HepG2 (cell line): ENCODE results near the gene SEC14L5. TPM values are rescaled to one million over a fixed set of nuclear protein-coding genes. Genes with fewer than 3 reads are reported as not detected.
A peak's percentile ranks its signal among the peaks of the same experiment; 100 is the strongest.

Experiments used
- ATAC-seq: fragments of 200-7000 bp; cut with Tn5 transposase; 3 replicates; pipeline ENCODE4 v1.9.1; 2020; ENCODE audit warnings: mild to moderate bottlenecking, moderate library complexity
- BruUV-seq: library from RNA; stranded (reverse); fragments of 400-500 nt; replicated peaks from 2 replicates; lab custom pipeline; 2021; lab: Mats Ljungman, UMichigan
- CTCF ChIA-PET: fragments of 300-600 bp; formaldehyde crosslinking; extraction: SDS; loops from one replicate; lab custom pipeline; 2021; ENCODE audit warnings: low total read pairs, inconsistent platforms, low intra/inter-chr PET ratio; lab: Yijun Ruan, JAX
- POLR2A ChIA-PET: fragments of 350-600 bp; sonication (Branson Sonifier 250); formaldehyde crosslinking; loops from one replicate; lab custom pipeline; 2020; ENCODE audit warnings: antibody characterized with exemption, inconsistent platforms; lab: Yijun Ruan, JAX
- DNase-seq: peaks from one replicate; pipeline ENCODE4 v3.0.0-alpha.2; 2015; ENCODE audit warnings: low spot score
- FAIRE-seq: peaks from 3 replicates; lab custom pipeline; 2011; peaks lifted over from hg19 to GRCh38; lab: Jason Lieb, UNC
- H2AFZ ChIP-seq: one replicate; pipeline ENCODE4 v1.6.1; 2011; ENCODE audit warnings: low read length, inconsistent platforms
- H3K27ac ChIP-seq: fragments of 300-600 bp; 3 replicates; pipeline ENCODE4 v1.8.0; 2011; ENCODE audit warnings: mixed run types, mild to moderate bottlenecking, mixed read lengths, low read length, inconsistent platforms; ENCODE audit not compliant: insufficient read depth; ENCODE audit errors: extremely low read length
- H3K27me3 ChIP-seq, 2 experiments: fragments of 200-600 bp in 1 of 2; 2 replicates in 1 of 2; 3 replicates in 1 of 2; pipeline versions ENCODE4 v1.6.0 to v1.8.0; 2011; ENCODE audit warnings: low read length in 2 of 2, mild to moderate bottlenecking in 2 of 2, moderate library complexity in 2 of 2, inconsistent platforms in 1 of 2; ENCODE audit not compliant: insufficient read depth in 2 of 2, control insufficient read depth in 1 of 2
- H3K36me3 ChIP-seq, 2 experiments: fragments of 200-600 bp in 1 of 2; replicated peaks in 1 of 2; 2 replicates in 1 of 2; 3 replicates in 1 of 2; pipeline versions ENCODE4 v1.5.1 to v1.8.0; 2011; ENCODE audit warnings: low read length in 2 of 2, inconsistent platforms in 1 of 2; ENCODE audit not compliant: insufficient read depth in 2 of 2, control insufficient read depth in 1 of 2
- H3K4me1 ChIP-seq: 2 replicates; pipeline ENCODE4 v1.5.1; 2012; ENCODE audit warnings: low read length, inconsistent platforms; ENCODE audit not compliant: insufficient read depth
- H3K4me2 ChIP-seq: 2 replicates; pipeline ENCODE4 v1.6.0; 2011; ENCODE audit warnings: low read depth, low read length, inconsistent platforms
- H3K4me3 ChIP-seq, 3 experiments: fragments of 200-600 bp in 1 of 3; sonication (generic), shearing (Covaris generic) in 1 of 3; replicated peaks in 1 of 3; 2 replicates each; pipeline ENCODE4 v1.5.1; 2011 to 2016; ENCODE audit warnings: low read length in 3 of 3, inconsistent platforms in 2 of 3, low read depth in 2 of 3, mild to moderate bottlenecking in 2 of 3, control low read depth in 1 of 3, mixed read lengths in 1 of 3; ENCODE audit not compliant: insufficient read depth in 1 of 3
- H3K79me2 ChIP-seq: one replicate; pipeline ENCODE4 v1.6.1; 2011; ENCODE audit warnings: low read length, inconsistent platforms; ENCODE audit not compliant: insufficient read depth
- H3K9ac ChIP-seq: 2 replicates; pipeline ENCODE4 v1.6.0; 2011; ENCODE audit warnings: mild to moderate bottlenecking, low read depth, low read length, inconsistent platforms; ENCODE audit not compliant: insufficient read depth
- H3K9me3 ChIP-seq: 2 replicates; pipeline ENCODE4 v1.5.1; 2012; ENCODE audit warnings: mild to moderate bottlenecking, low read length
- H4K20me1 ChIP-seq: 2 replicates; pipeline ENCODE4 v1.6.0; 2011; ENCODE audit warnings: inconsistent platforms, mild to moderate bottlenecking, low read length, moderate library complexity; ENCODE audit not compliant: insufficient read depth
- ARNTL ChIP-seq: sonication (generic); formaldehyde crosslinking; IDR thresholded peaks from 2 replicates; pipeline ENCODE4 v1.4.0; 2020; ENCODE audit warnings: mild to moderate bottlenecking, missing genetic modification reagents
- BRD4 ChIP-seq: sonication (generic); formaldehyde crosslinking; IDR thresholded peaks from 2 replicates; pipeline ENCODE4 v1.4.0; 2020; ENCODE audit warnings: missing genetic modification reagents
- HNF4A ChIP-seq: sonication (generic); formaldehyde crosslinking; IDR thresholded peaks from 2 replicates; pipeline ENCODE4 v1.4.0; 2020; ENCODE audit warnings: missing genetic modification reagents
- WGBS: methylation state at CpG from one replicate; pipeline ENCODE4 v1.1.6; 2017; ENCODE audit warnings: low lambda C conversion rate; 5-methylcytosine and 5-hydroxymethylcytosine counted together
- in situ Hi-C: cut with HindIII; loops from 2 replicates; pipeline ENCODE4 v1.10.0; 2017; ENCODE audit warnings: low pct_unique_long_range_greater_than_20kb; ENCODE audit not compliant: extremely low pct_ligation_motif_present
- intact Hi-C: fragments of 100-400 bp; cut with micrococcal nuclease; formaldehyde crosslinking; loops from one replicate; pipeline ENCODE4 v1.10.0; 2022; ENCODE audit not compliant: unreplicated experiment
- polyA plus RNA-seq, 8 experiments: library from polyadenylated mRNA; depleted of rRNA in 3 of 8; stranded (reverse) in 7 of 8; unstranded in 1 of 8; fragments of >200 nt; fragmentation: Illumina TruSeq in 4 of 8; extraction: Trizol in 4 of 8; gene quantifications; 2 replicates each; pipeline versions ENCODE4 v1.2.1 to v1.2.3, GENCODE V29; 2011 to 2016; ENCODE audit warnings: low read depth in 4 of 8, missing spikeins in 1 of 8, mixed read lengths in 1 of 8; ENCODE audit not compliant: insufficient read depth in 1 of 8
- total RNA-seq, 5 experiments: library from RNA; depleted of rRNA; stranded (reverse); fragments of >200 nt; fragmentation: Illumina TruSeq; extraction: Trizol; gene quantifications; 2 replicates each; pipeline ENCODE4 v1.2.3, GENCODE V29; 2016; ENCODE audit warnings: low read depth in 1 of 5
- TF ChIP-seq, protein P1 (sequence below): sonication (generic); formaldehyde crosslinking; IDR thresholded peaks from 2 replicates; pipeline ENCODE4 v1.8.0; 2022; ENCODE audit warnings: missing genetic modification reagents, mild to moderate bottlenecking, moderate library complexity, borderline replicate concordance
- TF ChIP-seq, protein P2 (sequence below): fragments of 450-650 bp; IDR thresholded peaks from 2 replicates; pipeline ENCODE4 v1.6.1; 2016
- TF ChIP-seq, protein P3 (sequence below): sonication (generic); formaldehyde crosslinking; conservative IDR thresholded peaks from 2 replicates; pipeline ENCODE4 v1.8.1; 2023; ENCODE audit warnings: missing genetic modification reagents
- TF ChIP-seq, protein P4 (sequence below): IDR thresholded peaks from 2 replicates; pipeline ENCODE4 v1.6.1; 2016; ENCODE audit warnings: low read depth, missing genetic modification reagents, missing compliant biosample characterization
- TF ChIP-seq, protein P5 (sequence below): fragments of 450-650 bp; IDR thresholded peaks from 2 replicates; pipeline ENCODE4 v1.6.1; 2017; ENCODE audit warnings: mild to moderate bottlenecking

The SEC14L5 gene
- total and polyA plus RNA-seq, 2 of the 13 experiments (the other 11 are each of a cell fraction or from before 2014, with no cell fraction given): 0.40 to 0.42 TPM

DNA sequence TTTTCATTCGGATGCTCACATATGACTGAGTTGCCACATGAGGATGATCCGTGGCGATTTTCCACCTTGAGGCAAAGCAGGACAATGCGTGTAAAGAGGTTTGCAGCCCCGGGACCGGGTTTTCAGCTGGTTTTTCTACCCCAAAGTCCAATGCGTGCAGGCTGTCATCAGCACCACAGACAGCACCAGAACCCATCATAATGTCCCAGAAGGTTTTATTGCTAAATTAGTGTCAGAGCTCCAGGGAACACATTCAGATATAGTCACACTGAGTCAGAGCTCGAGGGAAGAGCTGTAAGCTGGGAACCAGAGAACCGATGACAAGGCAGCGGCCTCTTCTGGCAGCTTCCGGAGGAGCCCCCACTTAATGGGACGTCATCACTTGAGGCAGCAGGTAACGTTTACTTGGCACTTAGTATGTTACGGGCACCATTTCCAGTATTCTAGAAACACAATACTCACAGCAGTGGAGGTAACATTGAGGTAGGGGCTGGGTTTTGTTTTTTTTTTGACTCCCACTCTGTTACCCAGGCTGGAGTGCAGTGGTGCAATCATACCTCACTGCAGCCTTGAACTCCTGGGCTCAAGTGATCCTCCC lies 84.5 kb downstream of the SEC14L5 start:
- H3K79me2 ChIP-seq: no peaks in the 10 kb centered on the region
- in situ Hi-C loops: no loop called here
- no peaks in the 10 kb centered on the region for H3K9me3 ChIP-seq
- no peak overlapping the region for H3K27ac ChIP-seq
- ChIA-PET POLR2A (interaction anchor here (1.0 to 1.7 kb wide), 3 partner anchors 9 to 85 kb away, joined by 3 to 8 read pairs (median 7); partner anchors contain the start of genes ALG1, NAGPA and SEC14L5), CTCF (interaction anchor here (0.9 to 2.0 kb wide), 3 partner anchors 18 to 86 kb away, joined by 3 to 11 read pairs (median 5); no protein-coding TSS in a partner anchor)
- FAIRE-seq (peak; percentile 83), ATAC-seq (peak; percentile 79), DNase-seq (peak; percentile 73)
- peak overlapping the region in 1 of 3 experiments; percentile 26; a peak in 1 of 6 replicates for H3K4me3 ChIP-seq
- intact Hi-C loops: loop anchor here (1.0 kb wide), 2 partner anchors 31 to 84 kb away; partner anchors contain the start of gene SEC14L5
- 11% methylated on average over 14 of the region's 14 CpGs for WGBS
- no TSS peak for BruUV-seq
- H3K36me3 ChIP-seq: no peaks in the 10 kb centered on the region
- H3K27me3 ChIP-seq: peaks cover 0 to 8% of the 10 kb centered on the region in 2 experiments; a peak in 2 of 5 replicates
- peak overlapping the region; percentile 28 for H2AFZ ChIP-seq
- peaks cover 56% of the 10 kb centered on the region for H3K4me1 ChIP-seq
- H3K9ac ChIP-seq: no peak overlapping the region
- no peaks in the 10 kb centered on the region for H4K20me1 ChIP-seq
- H3K4me2 ChIP-seq: peak overlapping the region; percentile 65
- TF ChIP-seq, protein P1, sequence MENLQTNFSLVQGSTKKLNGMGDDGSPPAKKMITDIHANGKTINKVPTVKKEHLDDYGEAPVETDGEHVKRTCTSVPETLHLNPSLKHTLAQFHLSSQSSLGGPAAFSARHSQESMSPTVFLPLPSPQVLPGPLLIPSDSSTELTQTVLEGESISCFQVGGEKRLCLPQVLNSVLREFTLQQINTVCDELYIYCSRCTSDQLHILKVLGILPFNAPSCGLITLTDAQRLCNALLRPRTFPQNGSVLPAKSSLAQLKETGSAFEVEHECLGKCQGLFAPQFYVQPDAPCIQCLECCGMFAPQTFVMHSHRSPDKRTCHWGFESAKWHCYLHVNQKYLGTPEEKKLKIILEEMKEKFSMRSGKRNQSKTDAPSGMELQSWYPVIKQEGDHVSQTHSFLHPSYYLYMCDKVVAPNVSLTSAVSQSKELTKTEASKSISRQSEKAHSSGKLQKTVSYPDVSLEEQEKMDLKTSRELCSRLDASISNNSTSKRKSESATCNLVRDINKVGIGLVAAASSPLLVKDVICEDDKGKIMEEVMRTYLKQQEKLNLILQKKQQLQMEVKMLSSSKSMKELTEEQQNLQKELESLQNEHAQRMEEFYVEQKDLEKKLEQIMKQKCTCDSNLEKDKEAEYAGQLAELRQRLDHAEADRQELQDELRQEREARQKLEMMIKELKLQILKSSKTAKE (CRISPR knock-in tag): no peak
- TF ChIP-seq, protein P2, sequence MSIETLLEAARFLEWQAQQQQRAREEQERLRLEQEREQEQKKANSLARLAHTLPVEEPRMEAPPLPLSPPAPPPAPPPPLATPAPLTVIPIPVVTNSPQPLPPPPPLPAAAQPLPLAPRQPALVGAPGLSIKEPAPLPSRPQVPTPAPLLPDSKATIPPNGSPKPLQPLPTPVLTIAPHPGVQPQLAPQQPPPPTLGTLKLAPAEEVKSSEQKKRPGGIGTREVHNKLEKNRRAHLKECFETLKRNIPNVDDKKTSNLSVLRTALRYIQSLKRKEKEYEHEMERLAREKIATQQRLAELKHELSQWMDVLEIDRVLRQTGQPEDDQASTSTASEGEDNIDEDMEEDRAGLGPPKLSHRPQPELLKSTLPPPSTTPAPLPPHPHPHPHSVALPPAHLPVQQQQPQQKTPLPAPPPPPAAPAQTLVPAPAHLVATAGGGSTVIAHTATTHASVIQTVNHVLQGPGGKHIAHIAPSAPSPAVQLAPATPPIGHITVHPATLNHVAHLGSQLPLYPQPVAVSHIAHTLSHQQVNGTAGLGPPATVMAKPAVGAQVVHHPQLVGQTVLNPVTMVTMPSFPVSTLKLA: no peak
- TF ChIP-seq HNF4A (CRISPR knock-in tag): peak; percentile 23; the same call in 1 of the 2 replicates
- TF ChIP-seq, protein P3, sequence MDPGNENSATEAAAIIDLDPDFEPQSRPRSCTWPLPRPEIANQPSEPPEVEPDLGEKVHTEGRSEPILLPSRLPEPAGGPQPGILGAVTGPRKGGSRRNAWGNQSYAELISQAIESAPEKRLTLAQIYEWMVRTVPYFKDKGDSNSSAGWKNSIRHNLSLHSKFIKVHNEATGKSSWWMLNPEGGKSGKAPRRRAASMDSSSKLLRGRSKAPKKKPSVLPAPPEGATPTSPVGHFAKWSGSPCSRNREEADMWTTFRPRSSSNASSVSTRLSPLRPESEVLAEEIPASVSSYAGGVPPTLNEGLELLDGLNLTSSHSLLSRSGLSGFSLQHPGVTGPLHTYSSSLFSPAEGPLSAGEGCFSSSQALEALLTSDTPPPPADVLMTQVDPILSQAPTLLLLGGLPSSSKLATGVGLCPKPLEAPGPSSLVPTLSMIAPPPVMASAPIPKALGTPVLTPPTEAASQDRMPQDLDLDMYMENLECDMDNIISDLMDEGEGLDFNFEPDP: 0 out of 2 replicates have a peak, but pooled peaks have one; percentile 53
- 0 out of 2 replicates have a peak, but pooled peaks have one; percentile 43 for TF ChIP-seq BRD4 (CRISPR knock-in tag)
- TF ChIP-seq, protein P4, sequence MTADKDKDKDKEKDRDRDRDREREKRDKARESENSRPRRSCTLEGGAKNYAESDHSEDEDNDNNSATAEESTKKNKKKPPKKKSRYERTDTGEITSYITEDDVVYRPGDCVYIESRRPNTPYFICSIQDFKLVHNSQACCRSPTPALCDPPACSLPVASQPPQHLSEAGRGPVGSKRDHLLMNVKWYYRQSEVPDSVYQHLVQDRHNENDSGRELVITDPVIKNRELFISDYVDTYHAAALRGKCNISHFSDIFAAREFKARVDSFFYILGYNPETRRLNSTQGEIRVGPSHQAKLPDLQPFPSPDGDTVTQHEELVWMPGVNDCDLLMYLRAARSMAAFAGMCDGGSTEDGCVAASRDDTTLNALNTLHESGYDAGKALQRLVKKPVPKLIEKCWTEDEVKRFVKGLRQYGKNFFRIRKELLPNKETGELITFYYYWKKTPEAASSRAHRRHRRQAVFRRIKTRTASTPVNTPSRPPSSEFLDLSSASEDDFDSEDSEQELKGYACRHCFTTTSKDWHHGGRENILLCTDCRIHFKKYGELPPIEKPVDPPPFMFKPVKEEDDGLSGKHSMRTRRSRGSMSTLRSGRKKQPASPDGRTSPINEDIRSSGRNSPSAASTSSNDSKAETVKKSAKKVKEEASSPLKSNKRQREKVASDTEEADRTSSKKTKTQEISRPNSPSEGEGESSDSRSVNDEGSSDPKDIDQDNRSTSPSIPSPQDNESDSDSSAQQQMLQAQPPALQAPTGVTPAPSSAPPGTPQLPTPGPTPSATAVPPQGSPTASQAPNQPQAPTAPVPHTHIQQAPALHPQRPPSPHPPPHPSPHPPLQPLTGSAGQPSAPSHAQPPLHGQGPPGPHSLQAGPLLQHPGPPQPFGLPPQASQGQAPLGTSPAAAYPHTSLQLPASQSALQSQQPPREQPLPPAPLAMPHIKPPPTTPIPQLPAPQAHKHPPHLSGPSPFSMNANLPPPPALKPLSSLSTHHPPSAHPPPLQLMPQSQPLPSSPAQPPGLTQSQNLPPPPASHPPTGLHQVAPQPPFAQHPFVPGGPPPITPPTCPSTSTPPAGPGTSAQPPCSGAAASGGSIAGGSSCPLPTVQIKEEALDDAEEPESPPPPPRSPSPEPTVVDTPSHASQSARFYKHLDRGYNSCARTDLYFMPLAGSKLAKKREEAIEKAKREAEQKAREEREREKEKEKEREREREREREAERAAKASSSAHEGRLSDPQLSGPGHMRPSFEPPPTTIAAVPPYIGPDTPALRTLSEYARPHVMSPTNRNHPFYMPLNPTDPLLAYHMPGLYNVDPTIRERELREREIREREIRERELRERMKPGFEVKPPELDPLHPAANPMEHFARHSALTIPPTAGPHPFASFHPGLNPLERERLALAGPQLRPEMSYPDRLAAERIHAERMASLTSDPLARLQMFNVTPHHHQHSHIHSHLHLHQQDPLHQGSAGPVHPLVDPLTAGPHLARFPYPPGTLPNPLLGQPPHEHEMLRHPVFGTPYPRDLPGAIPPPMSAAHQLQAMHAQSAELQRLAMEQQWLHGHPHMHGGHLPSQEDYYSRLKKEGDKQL: no peak
- TF ChIP-seq ARNTL: 0 out of 2 replicates have a peak, but pooled peaks have one; percentile 24
- TF ChIP-seq, protein P5, sequence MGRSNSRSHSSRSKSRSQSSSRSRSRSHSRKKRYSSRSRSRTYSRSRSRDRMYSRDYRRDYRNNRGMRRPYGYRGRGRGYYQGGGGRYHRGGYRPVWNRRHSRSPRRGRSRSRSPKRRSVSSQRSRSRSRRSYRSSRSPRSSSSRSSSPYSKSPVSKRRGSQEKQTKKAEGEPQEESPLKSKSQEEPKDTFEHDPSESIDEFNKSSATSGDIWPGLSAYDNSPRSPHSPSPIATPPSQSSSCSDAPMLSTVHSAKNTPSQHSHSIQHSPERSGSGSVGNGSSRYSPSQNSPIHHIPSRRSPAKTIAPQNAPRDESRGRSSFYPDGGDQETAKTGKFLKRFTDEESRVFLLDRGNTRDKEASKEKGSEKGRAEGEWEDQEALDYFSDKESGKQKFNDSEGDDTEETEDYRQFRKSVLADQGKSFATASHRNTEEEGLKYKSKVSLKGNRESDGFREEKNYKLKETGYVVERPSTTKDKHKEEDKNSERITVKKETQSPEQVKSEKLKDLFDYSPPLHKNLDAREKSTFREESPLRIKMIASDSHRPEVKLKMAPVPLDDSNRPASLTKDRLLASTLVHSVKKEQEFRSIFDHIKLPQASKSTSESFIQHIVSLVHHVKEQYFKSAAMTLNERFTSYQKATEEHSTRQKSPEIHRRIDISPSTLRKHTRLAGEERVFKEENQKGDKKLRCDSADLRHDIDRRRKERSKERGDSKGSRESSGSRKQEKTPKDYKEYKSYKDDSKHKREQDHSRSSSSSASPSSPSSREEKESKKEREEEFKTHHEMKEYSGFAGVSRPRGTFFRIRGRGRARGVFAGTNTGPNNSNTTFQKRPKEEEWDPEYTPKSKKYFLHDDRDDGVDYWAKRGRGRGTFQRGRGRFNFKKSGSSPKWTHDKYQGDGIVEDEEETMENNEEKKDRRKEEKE: no peak
